HG03095 (cell line): ENCODE data around the gene MFAP3.

Experiments
- ATAC-seq: cut with Tn5 transposase; IDR thresholded peaks from one replicate; pipeline ENCODE4 v1.9.1; 2021; ENCODE audit warnings: moderate library complexity; ENCODE audit not compliant: unreplicated experiment

The MFAP3 gene

GRCh38 chr5:154090656-154091055 is 51.9 kb downstream of the MFAP3 start:
- no peak for ATAC-seq

GRCh38 chr5:154092356-154093141 is 53.8 kb downstream of the MFAP3 start:
- ATAC-seq, result no peak

DNA sequence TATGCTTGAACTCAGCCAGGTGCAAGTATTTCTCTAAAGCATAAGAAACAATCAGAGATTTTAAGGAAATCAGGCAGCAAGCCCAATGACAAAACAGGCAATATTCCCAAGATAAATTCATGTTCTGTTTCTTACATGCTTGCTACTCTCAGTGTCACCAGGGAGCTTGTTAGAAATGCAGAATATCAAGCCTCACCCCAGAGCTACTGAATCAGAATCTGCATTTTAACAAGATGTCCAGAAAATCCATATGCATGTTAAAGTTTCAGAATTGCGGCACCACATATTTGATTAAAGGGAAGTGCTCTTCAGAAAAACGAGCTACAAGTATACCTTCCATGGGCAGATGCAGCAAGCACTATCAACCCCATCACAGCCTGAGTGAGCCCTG is 54.4 kb downstream of the MFAP3 start:
- no peak for ATAC-seq

DNA sequence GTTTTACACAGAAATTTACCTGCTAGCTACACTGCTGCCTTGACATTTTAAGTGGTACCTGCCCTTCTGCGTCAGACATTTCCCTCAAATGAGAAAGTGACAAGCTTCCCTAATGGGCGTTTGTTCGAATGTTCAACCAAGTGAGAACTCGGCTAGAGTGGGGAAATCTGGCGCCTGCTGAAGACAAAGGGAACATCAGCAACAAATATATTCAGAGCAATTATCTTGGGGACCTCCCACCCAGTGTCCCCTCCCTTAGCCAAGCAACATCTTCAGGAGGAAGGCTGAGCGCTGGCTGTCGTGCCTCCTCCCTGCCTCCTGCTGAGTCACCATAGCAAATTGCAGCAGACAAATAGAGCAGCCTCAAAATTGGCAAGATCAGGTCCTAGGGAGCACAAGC is 57.1 kb downstream of the MFAP3 start:
- ATAC-seq, result no peak

DNA sequence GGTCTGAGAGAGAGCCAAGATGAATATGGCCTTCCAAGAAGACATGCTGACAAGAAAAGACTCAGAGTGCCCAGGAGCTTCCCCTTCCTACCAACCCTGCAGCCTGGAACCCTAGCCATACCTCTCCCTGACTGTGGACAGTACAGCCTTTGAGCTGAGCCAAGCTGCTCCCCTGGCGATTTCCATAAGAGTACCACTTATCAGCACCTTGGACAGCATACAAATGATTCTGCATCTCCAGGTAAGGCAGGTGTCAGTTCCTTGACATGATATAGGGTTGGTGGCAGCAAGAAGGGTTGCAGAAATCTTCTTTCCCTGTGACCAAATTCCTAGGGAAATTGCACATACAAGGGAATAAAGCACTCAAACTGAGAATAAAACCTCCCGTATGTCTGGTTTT is 58.3 kb downstream of the MFAP3 start:
- no peak for ATAC-seq

GRCh38 chr5:154098465-154098864 is 59.7 kb downstream of the MFAP3 start:
- ATAC-seq, result no peak

DNA sequence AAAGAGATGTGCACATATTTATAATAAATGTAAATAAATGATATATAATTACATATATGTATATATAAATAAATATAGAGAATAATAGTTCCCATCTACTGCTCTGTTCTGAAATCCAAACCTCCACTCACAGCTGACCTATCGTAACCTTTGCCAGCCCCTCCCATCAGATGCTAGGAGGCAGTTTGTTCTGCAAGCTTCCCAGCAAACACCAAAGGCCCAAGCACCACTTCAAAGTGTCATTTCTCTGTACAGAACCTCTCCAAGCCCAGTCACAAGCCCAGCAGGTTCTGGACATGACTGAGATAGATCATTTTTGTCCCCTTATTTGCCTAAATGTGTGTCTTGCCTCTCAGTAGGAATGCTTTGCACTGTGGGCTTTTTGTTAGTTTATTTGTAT is 62.4 kb downstream of the MFAP3 start:
- ATAC-seq, result no peak

- ATAC-seq, result no peak
Observed at GRCh38 chr5:154103233-154103632, 64.5 kb downstream of the MFAP3 start.
